Left renal pelvis (tissue), 4 donors: ENCODE data around the gene ZNF491. TPM values are rescaled to one million over a fixed set of nuclear protein-coding genes. Genes with fewer than 3 reads are reported as not detected.
"Not testable (repeated sequence)": the region's sequence is repeated elsewhere in the genome, so short reads cannot be mapped to it uniquely, and the experiment has no call there.

Experiments used
- DNase-seq, 4 donors: peaks; one replicate each; pipeline ENCODE4 v3.0.0-alpha.2; 2013; ENCODE audit warnings: low read depth in 4 of 4, low spot score in 3 of 4
- polyA plus RNA-seq, 4 donors: library from polyadenylated mRNA; unstranded; fragments of 120-200 nt; gene quantifications; one replicate each; pipeline ENCODE4 v1.2.1, GENCODE V29; 2013; ENCODE audit not compliant: insufficient read length in 4 of 4

ZNF491 gene
- 1 to 10 TPM; 3.4 to 4.9 (median 4.8) TPM for polyA plus RNA-seq

- peak; percentile 81 to 85 (median 81) for DNase-seq
Observed at GRCh38 chr19:11798391-11799330, at the start of gene ZNF491. Gene ZNF491, plus strand, starts transcription at chr19:11798523. Its CDS starts 7,431 bp downstream, at chr19:11805954.

- DNase-seq, result no peak
Observed at GRCh38 chr19:11749751-11750150, 48.6 kb upstream of the ZNF491 start.

GRCh38 chr19:11752244-11752736 is 46.0 kb upstream of the ZNF491 start:
- DNase-seq, result no peak

GRCh38 chr19:11754663-11755062 is 43.7 kb upstream of the ZNF491 start:
- DNase-seq, result no peak

GRCh38 chr19:11756965-11757364 is 41.4 kb upstream of the ZNF491 start:
- DNase-seq, result no peak

- no peak for DNase-seq
Observed at GRCh38 chr19:11759805-11760204, 38.5 kb upstream of the ZNF491 start.

- DNase-seq, result no peak
Observed at GRCh38 chr19:11763117-11763516, 35.2 kb upstream of the ZNF491 start.

- DNase-seq, result no peak
Observed at GRCh38 chr19:11763611-11764010, 34.7 kb upstream of the ZNF491 start.

- peak; percentile 92 to 94 (median 94) for DNase-seq
Observed at GRCh38 chr19:11766597-11767591, 31.4 kb upstream of the ZNF491 start, which contains the start of gene ZNF441. Gene ZNF441, plus strand, starts transcription at chr19:11767000. Its CDS starts 194 bp downstream, at chr19:11767194.

- DNase-seq, result peak; percentile 21 to 46 (median 26)
Observed at GRCh38 chr19:11767633-11768133, 30.6 kb upstream of the ZNF491 start.

GRCh38 chr19:11769995-11770394 is 28.3 kb upstream of the ZNF491 start:
- no peak for DNase-seq

GRCh38 chr19:11771520-11771919 is 26.8 kb upstream of the ZNF491 start:
- not testable (repeated sequence) for DNase-seq

GRCh38 chr19:11776669-11777068 is 21.7 kb upstream of the ZNF491 start:
- not testable (repeated sequence) for DNase-seq

GRCh38 chr19:11780431-11781020 is 17.8 kb upstream of the ZNF491 start:
- DNase-seq, result no peak

GRCh38 chr19:11781295-11782057 is 16.8 kb upstream of the ZNF491 start:
- DNase-seq, result no peak

- DNase-seq, result no peak
Observed at GRCh38 chr19:11783767-11784166, 14.6 kb upstream of the ZNF491 start.

- no peak for DNase-seq
Observed at GRCh38 chr19:11784356-11784755, 14.0 kb upstream of the ZNF491 start.

- DNase-seq, result no peak
Observed at GRCh38 chr19:11787536-11787935, 10.8 kb upstream of the ZNF491 start.

- no peak for DNase-seq
Observed at GRCh38 chr19:11792942-11793341, 5.4 kb upstream of the ZNF491 start.
